Measurements from ENCODE around the gene NBR1.
"Not testable (repeated sequence)": the region's sequence is repeated elsewhere in the genome, so short reads cannot be mapped to it uniquely, and the experiment has no call there.

NBR1 gene

DNA sequence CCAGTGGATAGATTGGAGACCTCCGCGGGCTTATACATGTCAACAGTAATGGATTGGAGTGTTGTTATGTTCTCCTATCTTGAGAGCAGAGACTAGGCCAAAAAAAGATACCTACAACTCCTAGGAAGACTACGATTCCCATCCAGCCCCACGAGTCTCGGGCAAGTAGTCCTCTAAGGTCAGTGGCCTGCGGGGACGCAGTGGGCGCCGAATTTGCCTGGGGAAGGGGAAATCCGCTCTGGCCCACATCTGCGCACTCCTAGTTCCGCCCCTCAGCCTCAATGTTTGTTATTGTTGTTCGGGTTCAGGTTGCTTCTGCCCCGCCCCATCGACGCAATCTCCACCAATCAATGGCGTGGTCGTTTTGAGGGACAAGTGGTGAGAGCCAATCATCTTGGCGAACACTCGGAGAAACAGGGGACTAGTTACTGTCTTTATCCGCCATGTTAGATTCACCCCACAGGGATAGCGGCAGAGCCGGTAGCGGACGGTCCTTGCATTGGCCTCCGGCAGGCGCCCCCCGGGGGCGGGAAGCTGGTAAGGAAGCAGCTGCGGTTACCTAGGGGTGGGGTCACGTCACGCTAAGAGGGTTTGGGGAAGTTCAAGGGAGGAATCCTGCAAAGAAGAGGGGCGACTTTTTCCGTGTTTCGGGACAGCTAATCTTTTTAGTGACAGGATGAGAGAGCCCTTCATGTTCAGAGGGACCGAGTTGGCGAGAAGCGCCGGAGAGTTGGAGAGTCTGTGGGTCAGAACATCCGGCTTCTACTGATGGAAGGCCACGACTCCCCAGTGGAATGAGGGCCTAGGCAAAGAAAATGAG lies at the start of gene NBR1:
NBR1 (plus strand) TSS at position 449 of the 820 bp plus-strand sequence. CDS start 4,586 bp downstream, outside the sequence.
- DNase-seq (ENCODE audit: low read depth), result peak; percentile 98

DNA sequence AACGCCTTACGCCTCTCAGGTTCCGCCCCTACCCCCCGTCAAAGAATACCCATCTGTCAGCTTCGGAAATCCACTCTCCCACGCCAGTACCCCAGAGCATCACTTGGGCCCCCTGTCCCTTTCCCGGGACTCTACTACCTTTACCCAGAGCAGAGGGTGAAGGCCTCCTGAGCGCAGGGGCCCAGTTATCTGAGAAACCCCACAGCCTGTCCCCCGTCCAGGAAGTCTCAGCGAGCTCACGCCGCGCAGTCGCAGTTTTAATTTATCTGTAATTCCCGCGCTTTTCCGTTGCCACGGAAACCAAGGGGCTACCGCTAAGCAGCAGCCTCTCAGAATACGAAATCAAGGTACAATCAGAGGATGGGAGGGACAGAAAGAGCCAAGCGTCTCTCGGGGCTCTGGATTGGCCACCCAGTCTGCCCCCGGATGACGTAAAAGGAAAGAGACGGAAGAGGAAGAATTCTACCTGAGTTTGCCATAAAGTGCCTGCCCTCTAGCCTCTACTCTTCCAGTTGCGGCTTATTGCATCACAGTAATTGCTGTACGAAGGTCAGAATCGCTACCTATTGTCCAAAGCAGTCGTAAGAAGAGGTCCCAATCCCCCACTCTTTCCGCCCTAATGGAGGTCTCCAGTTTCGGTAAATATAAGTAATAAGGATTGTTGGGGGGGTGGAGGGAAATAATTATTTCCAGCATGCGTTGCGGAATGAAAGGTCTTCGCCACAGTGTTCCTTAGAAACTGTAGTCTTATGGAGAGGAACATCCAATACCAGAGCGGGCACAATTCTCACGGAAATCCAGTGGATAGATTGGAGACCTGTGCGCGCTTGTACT lies 45.7 kb upstream of the NBR1 start, which contains the start of gene BRCA1:
BRCA1 (minus strand) TSS at position 232 of the 834 bp plus-strand sequence. CDS start 1,268 bp downstream, outside the sequence.
- DNase-seq (ENCODE audit: low read depth), result peak; percentile 99

- DNase-seq (ENCODE audit: low read depth), result no peak
Observed at GRCh38 chr17:43125967-43126910, 44.8 kb upstream of the NBR1 start.

DNA sequence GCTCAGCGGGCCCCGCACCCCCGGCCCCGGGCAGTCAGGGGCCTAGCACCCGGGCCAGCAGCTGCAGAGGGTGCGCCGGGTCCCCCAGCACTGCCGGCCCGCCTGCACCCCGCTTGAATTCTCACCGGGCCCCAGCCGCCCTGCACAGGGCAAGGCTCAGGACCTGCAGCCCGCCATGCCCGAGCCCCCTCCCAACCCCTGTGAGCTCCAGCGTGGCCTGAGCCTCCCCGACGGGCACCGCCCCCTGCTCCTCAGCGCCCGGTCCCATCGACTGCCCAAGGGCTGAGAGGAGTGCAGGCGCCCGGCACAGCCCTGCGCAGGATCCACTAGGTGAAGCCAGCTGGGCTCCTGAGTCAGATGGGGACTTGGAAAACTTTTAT lies 44.1 kb upstream of the NBR1 start:
- no peak for DNase-seq (ENCODE audit: low read depth)

GRCh38 chr17:43127333-43127876 lies 43.6 kb upstream of the NBR1 start:
- DNase-seq (ENCODE audit: low read depth), result not testable (repeated sequence)

DNA sequence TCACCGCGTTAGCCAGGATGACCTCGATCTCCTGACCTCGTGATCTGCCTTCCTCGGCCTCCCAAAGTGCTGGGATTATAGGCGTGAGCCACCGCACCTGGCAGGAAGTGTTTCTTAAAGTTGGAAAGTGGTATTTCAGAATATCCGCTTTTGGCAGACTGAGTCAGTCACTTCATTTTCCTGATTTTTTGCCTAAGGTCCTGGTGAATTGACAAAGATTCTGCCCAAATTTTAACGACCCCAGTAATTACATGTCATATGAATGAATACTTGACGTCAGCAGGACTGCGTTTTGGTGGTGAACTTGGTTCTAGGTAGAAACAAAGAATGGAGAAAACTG lies 41.4 kb upstream of the NBR1 start:
- DNase-seq (ENCODE audit: low read depth), result no peak

- no peak for DNase-seq (ENCODE audit: low read depth)
Observed at GRCh38 chr17:43132117-43132516, 38.9 kb upstream of the NBR1 start.

- not testable (repeated sequence) for DNase-seq (ENCODE audit: low read depth)
Observed at GRCh38 chr17:43133439-43133838, 37.6 kb upstream of the NBR1 start.

- no peak for DNase-seq (ENCODE audit: low read depth)
Observed at GRCh38 chr17:43134774-43135453, 36.1 kb upstream of the NBR1 start.

DNA sequence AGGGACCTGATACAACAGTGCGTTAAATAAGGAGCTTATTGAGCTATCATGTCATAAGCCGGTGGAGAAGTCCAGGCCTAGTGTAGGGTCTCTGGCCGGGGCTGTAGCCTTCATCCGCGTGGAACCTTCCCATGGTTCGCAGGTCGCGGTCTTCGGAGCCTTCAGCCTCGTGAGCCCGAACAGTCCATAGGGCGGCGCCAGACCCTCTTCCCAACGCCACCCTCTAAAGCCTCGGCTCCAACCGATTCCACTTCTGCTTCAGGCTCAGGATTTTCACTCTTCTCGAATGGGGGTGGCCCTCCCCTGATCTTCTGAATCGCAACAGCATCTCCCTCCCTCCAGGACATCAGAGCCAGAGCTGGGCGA lies 35.6 kb upstream of the NBR1 start:
- DNase-seq (ENCODE audit: low read depth), result no peak

- DNase-seq (ENCODE audit: low read depth), result not testable (repeated sequence)
Observed at GRCh38 chr17:43136574-43136973, 34.4 kb upstream of the NBR1 start.

DNA sequence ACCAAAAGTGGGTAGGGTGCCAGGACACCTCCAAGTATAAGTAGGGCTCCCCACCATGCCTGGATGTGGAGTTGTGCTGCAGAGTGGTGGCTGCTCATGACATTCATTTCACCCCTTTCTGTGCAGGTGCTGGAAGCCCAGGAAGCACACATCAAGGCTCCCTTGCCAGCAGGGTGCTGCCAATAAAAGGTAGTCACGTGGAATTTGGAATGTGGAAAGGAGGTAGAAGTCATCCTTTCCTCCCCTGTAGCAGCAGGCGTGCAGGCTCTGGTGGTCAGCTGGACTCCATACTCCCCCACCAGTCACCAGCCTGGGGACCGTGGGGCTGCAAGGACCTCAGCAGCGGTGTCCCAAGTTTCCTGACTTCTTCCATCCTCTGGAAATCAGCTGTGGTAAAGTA lies 32.5 kb upstream of the NBR1 start:
- not testable (repeated sequence) for DNase-seq (ENCODE audit: low read depth)

DNA sequence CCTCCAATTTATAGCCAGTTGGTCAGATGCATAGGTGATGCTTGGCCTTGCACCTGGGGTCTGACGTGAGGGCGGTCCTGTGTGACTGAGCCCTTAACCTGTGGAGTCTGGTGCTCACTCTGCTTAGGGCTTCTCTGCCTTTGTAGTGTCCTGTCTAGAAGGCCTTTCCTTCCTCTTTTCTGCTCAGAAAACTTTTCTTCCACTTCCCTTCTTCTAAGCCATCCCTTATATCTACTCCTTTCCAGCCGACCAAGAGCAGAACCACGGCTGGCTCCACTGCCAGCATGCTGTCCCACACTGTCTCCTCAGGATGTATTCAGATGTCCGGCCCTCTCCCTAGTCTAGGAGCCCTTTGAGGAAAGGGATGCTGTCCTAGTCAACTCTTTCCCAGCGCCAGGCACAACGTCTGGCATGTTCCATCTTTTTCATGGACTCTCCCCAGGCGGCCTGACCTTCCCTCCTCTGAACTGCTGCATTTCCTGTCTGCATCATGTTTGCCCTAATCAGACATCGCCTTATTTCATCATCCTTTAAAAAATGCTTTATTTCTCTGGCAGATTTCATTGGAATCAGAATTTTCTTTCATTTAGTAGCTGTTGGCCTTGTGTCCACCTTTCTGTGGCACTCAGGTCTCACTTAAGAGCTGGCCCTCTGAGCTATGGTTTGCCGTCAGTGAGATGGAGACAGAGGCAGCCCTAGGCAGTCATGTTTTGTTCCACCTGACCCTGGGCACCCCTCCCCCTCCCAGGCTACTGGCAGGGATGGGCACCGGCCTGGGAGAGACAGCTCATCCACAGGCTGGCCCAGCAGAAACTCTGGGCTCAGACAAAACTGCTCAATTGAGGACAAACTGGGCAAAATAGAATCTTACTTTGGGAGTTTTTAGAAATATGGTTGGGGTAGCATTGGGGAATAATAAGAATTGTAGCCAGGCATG lies 30.4 kb upstream of the NBR1 start:
- no peak for DNase-seq (ENCODE audit: low read depth)

DNA sequence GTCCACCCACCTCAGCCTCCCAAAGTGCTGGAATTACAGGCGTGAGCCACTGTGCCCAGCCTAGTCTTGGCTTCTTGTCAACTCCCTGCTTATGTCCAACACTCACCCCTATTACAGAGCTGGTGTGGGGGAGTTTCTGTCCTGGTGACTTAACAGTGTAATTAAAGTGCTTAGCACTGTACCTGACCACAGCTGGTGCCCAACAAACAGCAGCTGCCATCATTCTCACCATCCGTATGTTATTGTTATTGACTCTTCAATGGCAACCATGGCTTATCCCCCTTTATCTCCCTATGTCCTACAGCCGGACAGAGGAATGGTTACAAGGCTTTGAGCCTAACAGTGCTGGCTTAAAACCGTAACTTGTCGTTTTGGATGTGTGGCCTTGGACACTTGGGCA lies 28.9 kb upstream of the NBR1 start:
- DNase-seq (ENCODE audit: low read depth), result no peak

- no peak for DNase-seq (ENCODE audit: low read depth)
Observed at GRCh38 chr17:43143201-43143600, 27.8 kb upstream of the NBR1 start.

DNA sequence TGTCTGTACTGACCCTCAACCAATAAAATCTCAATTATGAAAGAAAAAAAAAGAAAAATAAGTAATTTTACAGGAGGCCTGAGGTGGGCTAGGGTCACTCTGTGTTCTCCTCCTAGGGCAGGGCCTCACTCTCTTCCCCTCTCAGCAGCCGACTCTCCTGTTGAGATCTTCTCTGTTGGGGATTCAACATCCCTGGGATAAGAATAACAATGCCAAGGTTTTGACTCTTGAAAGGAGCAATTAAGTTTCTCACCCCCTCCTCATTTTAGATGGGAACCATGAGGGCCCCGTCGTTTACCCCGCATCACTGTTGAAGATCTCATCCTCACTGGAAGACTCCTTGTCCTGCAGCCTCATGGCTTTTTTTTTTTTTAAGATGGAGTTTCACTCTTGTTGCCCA lies 24.4 kb upstream of the NBR1 start:
- DNase-seq (ENCODE audit: low read depth), result no peak

GRCh38 chr17:43151880-43152456 lies 19.0 kb upstream of the NBR1 start:
- no peak for DNase-seq (ENCODE audit: low read depth)

DNA sequence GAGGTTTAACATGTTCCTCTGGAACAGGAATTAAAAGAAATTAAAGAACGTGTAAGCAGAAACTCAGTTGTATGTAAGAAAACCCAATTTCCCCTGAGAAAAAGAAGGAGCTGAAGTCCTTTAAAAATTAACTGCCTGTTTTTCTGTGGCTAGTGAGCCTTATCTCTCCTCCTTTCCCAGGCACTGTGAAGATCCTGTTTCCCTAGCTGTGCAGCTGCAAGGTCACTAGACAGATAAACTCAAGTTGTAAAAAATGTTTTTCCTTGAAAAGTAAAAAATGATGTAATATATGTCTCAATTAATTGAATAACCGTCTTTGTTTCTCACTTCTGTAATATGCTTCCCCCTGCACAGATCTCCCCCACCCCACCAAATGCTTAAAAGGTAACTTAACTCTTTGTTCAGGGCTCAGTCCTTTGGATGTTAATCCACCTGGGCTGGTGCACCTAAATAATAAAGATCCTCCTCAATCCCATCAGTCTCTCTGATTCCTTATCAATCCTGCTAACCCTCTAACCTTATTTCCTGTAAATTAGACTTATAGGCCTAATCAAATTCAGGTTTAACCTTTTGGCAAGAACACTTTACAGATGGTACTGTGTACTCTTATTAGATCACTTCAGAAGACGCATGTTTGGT lies 17.7 kb upstream of the NBR1 start:
- DNase-seq (ENCODE audit: low read depth), result not testable (repeated sequence)

DNA sequence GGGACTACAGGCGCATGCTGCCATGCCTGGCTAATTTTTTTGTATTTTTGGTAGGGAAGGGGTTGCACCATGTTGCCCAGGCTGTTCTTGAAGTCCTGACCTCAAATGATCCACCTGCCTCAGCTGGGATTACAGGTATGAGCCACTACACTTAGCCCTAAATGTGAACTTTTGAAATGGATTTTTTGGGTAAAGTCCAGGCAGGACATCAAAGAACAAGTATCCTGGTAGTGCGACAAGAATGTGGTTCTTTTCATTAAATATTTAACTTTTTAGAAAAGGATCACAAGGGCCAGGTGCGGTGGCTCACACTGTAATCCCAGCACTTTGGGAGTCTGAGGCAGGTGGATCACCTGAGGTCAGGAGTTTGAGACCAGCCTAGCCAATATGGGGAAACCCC lies 15.3 kb upstream of the NBR1 start:
- no peak for DNase-seq (ENCODE audit: low read depth)
